ENCODE data around the gene GAPVD1.

GRCh38 chr9:125280945-125281344, 19.3 kb downstream of the GAPVD1 start:
- TF ChIP-seq CTCF (IDR thresholded peaks at IDR 0.05) (no peak), EP300 (IDR thresholded peaks at IDR 0.05) (no peak)
